ENCODE measurements around the gene FAM83F.

FAM83F gene

DNA sequence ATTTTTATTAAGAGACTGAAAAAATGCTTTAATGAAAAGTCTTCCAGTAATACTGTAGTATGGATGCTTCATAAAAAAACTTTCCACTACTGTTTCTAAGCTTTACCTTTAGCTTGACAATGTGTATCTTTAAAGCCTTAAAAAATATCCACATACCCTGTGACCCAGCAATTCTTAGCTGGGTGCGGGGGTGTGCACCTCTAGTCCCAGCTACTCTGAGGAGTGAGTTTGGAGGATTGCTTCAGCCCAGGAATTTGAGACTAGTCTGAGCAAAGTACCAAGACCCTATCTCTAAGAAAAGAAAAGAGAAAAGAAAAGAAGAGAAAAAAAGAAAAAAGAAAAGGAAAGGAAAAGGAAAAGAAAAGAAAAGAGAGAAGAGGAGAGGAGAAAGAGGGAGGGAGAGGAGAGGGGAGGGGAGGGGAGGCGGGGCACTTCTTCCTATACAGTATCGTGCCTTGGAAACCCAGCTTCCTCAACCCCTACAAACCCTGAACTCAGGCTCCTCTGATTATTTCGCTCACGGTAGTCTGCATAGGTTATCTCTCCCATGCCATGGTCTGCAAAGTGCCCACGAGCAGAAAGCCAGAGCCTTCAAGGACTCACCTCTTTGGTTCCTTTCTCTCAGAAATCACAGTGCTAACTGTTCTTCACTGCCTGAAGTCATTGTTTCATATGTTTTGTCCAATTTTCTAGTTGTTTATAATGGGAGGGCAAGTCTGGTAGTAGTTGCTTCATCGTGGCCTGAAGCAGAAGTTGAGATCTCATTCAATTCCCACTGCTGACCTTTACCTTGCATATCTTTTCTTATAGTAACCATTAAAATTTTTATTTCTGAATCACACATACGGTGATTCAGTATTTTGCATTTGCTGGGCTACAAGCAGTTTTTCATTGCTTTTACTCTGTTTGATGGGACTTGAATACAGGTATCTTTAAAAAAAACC lies 82.2 kb downstream of the FAM83F start:
- DNase-seq = no peak

DNA sequence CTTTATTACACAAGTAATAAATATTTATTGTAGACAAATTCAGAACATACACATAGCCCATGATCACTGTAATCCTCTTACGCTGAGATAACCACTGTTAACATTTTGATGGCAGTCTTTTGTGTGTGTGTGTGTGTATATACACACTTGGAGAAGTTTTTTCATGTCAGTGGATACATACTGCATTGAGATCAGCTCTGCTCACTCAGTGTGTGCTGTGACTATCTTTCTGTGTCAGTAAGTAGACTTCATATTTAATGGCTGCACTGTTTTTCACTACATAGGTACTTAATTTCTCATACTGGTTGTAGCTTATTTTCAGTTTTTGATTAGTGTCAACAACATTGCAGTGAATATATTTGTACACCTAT lies 82.9 kb downstream of the FAM83F start:
- no peak for DNase-seq

DNA sequence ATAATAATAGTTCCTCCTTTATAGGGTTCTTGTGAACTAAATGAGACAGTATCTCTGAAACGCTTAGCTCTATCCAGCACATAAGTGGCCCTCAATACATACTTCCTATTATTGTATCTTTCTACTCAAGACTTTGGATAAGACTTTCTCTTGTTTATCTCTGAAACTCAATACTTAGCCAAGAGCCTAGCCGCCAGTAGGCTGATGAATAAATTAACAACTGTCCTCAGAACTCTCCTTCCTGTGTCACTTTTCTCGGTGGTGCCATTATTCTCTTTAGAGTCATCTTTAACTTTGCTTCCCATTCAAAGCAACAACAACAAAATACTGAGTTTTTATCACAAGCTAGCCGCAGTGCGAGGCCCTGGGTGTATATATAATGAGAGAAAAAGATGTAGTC lies 86.9 kb downstream of the FAM83F start:
- no peak for DNase-seq

DNA sequence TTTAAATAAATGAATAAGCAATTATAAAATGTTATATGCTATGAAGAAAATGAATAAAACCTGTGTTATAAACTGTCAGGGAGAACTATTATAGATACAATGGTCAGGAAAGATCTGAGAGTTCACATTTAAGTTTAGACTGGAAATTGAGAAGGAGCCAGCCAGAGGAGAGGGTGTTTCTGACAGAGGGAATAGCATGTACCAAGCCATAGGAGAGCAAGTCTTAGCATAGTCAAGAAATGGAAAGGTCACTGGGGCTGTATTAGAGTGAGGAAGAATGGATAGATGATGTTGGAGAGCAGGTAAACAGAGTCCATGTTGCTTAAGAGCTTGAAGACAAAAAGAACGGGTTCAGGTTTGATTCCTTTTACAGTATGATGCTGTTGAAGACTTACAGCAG lies 87.4 kb downstream of the FAM83F start:
- no peak for DNase-seq

DNA sequence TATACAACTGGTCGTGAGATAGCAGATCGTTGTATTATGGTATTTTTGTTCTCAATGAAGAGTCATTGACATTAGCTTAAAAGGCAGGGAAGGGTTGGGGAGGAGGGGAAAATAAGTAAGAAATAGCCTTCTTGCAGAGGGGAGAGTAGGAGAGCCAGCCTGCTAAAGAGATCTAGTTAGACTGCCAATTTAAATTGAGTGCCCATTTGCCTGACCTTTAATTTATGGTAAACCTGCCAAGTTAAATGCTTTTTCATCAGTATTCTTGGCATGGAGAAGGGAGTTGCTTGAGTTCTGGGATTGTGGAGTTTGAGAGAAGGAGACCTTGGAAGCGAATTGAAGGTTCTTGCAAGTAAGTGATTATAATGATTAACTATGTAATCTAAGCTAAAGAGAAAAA lies 89.0 kb downstream of the FAM83F start:
- DNase-seq = no peak

DNA sequence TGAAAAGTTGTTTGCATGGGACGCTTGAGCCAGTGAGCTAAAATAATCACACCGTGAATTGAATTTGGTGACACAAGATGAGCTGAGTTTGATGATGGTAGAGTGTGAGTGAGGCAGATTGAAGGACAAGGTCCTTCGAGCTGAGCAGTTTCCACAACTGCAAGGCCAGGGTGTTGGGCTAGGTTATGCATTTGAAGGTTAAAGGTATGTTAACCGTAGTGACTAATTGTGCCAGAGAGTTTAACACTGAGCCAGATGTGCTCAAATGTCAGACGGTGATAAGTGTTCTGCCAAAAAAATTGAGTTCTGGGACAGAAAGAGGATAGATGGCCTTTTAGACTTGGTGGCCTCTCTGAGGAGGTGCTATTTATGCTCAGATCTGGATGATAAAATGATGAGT lies 89.5 kb downstream of the FAM83F start:
- no peak for DNase-seq

DNA sequence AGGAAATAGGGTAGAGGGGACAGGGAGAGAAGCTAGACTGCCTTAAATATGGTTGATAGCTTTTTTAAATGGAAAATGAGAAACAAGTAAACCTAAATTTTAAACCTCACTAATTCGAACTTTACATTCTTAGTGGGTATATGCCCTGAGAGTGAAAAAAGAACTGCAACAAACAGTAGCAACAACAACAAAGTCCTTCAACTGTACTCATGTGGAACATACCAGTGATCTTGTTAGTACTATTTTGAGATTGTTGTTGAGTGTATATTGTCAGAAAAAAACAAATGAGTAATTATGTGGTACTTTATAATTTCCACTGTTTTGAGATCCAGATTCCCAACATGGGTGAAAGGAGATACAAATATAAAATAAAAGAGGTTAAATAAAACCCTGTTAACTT lies 94.1 kb downstream of the FAM83F start:
- DNase-seq = no peak
